Stimulated activated CD4-positive, alpha-beta T cell treated with anti-CD3 and anti-CD28 coated beads, Interleukin-4, amount 100 ng/mL, for 48 hours (primary cell): Measurements from ENCODE around the gene VAV2.

Experiments used
- DNase-seq, 2 donors: peaks; one replicate each; pipeline ENCODE4 v3.0.0-alpha.2; 2020; ENCODE audit warnings: low read depth in 2 of 2

Gene VAV2

GRCh38 chr9:134027561-134027960 is 35.4 kb upstream of the VAV2 start:
- no peak for DNase-seq

DNA sequence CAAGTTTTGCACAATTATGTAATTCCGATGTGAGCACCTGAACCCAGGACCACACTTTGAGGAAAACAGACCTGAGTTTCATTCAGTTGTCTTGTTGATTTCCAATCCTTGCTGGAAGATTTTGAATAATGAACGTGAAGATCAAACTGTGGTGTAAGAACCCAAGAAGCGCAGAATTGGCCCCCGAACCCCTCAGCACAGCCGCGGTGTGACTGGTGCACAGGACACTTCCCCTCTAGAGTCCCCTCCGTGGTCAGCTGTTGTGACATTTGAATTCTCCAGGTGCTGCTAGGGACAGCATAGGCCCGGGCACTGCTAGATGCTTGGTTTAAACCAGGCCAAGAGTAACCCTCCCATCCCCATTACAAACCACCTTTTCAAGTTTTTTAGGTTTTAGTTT is 34.9 kb upstream of the VAV2 start:
- DNase-seq, result no peak

- DNase-seq, result no peak
Measured at GRCh38 chr9:134026581-134026980, 34.5 kb upstream of the VAV2 start.

- DNase-seq, result peak; percentile 28 to 34
Measured at GRCh38 chr9:134025606-134026541, 33.8 kb upstream of the VAV2 start.

DNA sequence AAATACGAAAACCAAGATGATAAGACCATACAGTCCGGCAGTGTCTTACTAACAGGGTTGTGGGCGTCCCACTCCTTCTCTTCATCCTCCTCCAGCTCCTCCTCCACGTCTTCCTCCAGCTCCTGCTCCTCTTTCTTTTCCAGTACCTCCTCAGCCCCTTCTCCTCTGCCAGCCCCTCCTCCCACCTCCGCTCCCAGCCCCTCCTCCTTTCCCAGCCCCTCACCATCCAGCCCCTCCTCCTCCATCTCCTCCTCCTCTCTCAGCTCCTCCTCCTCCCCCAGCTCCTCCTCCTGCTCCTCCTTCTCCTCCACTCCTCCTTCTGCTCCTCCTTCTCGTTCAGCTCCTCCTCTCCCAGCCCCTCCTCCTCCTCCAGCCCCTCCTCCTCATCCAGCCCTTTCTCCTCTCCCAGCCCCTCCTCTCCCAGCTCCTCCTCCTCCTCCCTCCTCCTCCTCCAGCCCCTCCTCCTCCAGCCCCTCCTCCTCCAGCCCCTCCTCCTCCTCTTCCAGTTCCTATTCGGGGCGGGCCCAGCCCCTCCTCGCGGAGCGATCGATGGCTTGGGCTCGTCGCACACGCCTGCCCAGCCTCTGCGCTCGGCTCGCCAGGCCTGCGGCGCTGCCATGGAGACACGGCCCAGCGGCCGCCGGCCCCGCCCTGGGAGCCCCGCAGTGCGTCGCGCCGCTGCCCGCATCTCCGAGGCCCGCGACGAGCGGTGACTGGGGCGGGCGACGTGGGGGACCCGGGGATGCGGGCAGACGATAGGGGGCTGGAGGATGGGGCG is 32.9 kb upstream of the VAV2 start, which contains the start of gene BRD3OS:
Gene BRD3OS, plus strand, starts transcription at position 654 of the 778 bp plus-strand sequence. CDS start 1,267 bp downstream, outside the sequence.
- DNase-seq, result peak; percentile 86 to 92

- DNase-seq, result no peak
Measured at GRCh38 chr9:134024214-134024792, 32.2 kb upstream of the VAV2 start.

- DNase-seq, result no peak
Measured at GRCh38 chr9:134014946-134015345, 22.8 kb upstream of the VAV2 start.

- no peak for DNase-seq
Measured at GRCh38 chr9:134011401-134011800, 19.3 kb upstream of the VAV2 start.

DNA sequence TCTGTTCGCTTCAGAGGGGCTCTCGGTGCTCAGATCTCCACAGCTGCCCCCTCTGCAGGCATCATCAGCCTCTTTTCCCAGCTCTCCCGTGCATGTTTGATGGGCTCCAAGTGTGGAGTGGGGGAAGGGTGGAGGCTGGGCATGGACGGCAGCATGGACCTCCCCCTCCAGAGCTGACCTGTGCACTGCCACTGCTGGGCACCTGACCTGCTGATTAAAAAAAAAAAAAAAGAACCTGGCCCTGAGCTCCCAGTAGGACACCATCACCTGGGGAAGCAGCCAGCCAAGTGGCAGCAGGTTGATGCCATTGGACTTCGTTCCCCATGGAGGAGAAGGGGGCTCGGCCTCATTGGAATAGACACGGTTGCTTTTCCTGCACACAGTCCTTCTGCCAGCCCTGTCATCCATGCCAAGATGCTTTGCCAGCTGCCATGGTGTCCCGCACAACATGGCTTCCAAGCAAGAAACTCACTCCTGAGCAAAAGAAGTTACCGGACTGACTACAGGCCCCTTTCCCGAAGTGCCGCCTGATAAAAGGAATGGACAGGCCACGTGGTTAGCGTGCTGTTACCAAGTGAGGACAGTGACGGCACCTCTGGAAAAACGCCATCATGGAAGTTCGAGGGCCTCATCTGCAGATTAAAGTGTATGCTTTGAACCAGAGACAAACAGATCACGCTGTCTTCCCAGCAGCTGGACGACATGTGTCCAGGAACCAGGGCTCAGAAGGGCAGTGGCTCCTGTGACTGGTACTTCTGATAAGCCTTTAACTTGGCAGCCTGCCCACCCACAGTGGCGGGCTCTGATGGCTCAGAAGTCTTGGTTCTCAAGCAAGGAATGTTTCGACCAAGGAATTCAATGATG is 18.4 kb upstream of the VAV2 start:
- DNase-seq, result no peak

- no peak for DNase-seq
Measured at GRCh38 chr9:134007571-134007970, 15.4 kb upstream of the VAV2 start.

DNA sequence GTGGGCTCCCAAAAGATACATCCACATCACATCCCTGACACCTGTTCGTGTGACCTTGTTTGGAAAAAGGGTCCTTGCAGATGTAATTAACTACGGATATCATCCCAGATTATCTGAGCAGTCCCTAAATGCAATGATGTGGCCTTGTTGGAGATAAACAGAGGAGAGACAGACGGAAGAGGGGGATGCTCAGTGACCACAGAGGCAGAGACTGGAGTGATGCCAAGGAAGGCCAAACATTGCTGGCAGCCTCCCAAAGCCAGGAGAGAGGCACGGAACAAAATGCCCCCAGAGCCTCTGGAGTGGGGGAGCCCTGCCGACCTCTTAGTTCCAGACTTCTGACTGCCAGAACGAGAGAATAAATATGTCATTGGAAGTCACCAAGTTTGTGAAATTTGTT is 15.0 kb upstream of the VAV2 start:
- no peak for DNase-seq

GRCh38 chr9:134005381-134005780 is 13.3 kb upstream of the VAV2 start:
- no peak for DNase-seq

DNA sequence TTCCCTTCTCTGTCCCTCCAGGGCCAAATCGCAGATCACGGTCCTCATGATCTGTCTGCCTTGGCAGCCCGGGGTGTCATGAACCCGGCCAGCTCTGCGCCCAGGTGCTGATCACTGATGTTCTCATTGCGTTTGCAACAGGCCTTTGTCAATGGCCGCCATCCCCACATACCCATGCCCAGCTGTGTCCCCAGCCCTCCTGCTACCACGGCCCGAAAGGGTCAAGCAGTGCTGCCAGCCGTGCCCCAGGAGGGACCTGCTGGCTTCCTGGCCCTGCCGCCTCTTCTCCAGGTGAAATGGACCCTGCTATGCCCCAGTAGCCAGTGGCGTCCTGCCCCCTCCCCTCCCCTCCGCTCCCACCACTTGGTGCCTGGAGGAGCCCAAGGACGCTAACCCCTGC is 12.8 kb upstream of the VAV2 start:
- DNase-seq, result no peak

DNA sequence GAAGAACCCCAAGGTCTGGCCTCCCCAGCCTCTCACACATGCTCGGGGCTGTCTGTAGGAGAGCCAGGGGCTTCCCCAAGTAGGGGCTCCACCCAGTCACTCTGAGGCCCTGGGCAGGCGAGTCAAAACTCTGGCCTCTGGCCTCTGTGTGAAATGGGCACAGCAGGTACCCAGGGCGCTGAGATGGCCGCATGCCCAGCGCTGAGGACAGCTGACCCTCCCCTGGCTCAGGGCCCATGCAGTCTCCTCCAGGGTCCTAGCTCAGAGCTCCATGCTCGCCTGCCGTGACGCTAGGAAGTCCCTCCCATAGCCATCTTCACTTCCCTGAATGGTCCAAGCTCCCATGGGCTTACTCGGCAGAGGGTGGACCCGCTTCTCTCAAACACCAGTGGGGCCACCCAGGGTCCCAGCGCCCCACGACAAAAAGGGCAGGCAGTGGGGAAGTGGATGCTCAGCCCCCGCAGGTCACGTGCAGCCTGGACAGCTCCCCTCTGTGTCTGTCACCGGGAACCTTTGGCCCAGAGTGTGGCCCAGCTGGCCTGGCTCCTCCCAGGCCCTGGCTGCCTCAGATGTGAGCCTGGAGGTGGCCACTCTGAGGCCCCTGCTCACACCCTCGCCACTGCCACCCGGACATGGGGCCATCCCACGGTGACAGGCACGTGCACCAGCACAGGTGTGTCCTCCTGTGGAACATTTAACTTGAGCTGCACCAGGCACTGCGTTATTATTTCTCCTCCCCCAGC is 12.2 kb upstream of the VAV2 start:
- DNase-seq, result no peak

GRCh38 chr9:134003237-134003636 is 11.1 kb upstream of the VAV2 start:
- no peak for DNase-seq

DNA sequence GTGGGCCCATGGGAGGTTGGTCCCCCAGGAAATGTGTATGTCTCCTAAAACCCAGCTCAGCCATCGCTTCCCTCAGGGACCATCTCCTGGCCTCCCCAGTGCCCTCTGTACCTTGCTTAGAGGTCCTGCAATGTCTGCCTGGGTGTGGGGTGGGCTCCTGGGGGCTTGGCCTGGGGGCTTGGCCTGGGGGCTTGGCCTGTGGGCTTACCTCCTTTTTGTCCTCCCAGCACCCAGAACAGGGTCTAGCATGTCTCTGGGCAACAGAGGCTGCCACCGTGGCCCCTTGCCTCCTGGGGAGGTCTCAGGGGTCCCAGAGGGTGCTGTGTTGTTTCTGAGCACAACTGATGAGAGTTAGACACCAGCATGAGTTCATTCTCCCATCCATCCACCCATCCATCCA is 10.7 kb upstream of the VAV2 start:
- no peak for DNase-seq

- no peak for DNase-seq
Measured at GRCh38 chr9:133999851-134000265, 7.7 kb upstream of the VAV2 start.

DNA sequence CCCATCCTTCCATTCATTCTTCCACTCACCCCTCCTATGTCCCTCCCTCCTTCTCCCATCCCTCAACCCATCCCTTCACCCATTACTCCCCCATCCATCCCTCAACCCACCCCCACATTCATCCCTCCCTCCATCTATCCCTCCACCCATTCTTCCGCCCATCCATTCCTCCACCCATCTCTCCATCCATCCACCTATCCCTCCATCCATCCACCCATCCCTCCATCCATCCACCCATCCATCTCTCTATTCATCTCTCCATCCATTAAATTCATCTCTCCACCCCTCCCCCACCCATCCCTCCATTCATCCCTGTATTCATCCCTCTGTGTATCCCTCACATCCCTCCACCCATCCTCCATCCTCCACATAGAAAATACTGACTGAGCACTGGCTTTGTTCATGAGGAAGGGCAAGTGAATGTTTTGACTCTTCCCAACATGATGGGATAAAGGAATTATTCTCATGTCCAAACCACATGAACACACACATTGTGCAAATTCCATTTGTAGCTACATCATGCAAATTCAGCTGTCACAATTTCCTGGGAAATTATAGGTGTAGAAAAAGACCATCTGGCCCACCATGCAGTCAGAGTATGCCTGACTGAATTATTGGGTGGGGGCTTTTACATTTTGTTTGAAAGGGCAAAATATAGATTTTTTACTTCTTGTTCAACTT is 6.9 kb upstream of the VAV2 start:
- no peak for DNase-seq

GRCh38 chr9:133997584-133997983 is 5.5 kb upstream of the VAV2 start:
- DNase-seq, result no peak
